ENCODE results near the gene HOXD12. TPM values are rescaled to one million over a fixed set of nuclear protein-coding genes. Genes with fewer than 3 reads are reported as not detected.

Gene HOXD12
- total RNA-seq, 1 experiment from 2014 or later, result not detected

GRCh38 chr2:176080540-176081375 is 18.8 kb upstream of the HOXD12 start:
- intact Hi-C loops (cut with micrococcal nuclease; ENCODE audit: unreplicated experiment), result no loop called here
- TF ChIP-seq CTCF (IDR thresholded peaks at IDR 0.05; ENCODE audit: unreplicated experiment), result no peak
- CTCF ChIA-PET, result interaction anchor here (1.0 kb wide), 1 partner anchor 275 kb away, joined by 3 read pairs; no protein-coding TSS in a partner anchor
- DNase-seq, result peak; percentile 30
- Mint-ChIP-seq H3K4me3 (ENCODE audit: low read depth, unreplicated experiment) (peak overlapping the region; percentile 86), H3K27ac (ENCODE audit: unreplicated experiment) (no peak overlapping the region), H3K27me3 (ENCODE audit: unreplicated experiment) (peaks cover 27% of the 10 kb centered on the region), H3K36me3 (ENCODE audit: insufficient read depth, unreplicated experiment) (peaks cover 15% of the 10 kb centered on the region), H3K9me3 (ENCODE audit: low read depth, unreplicated experiment) (peaks cover 2% of the 10 kb centered on the region), H3K4me1 (ENCODE audit: low read depth, unreplicated experiment) (peaks cover 8% of the 10 kb centered on the region)
- no TSS peak for BruUV-seq (replicated peaks)

GRCh38 chr2:176081376-176081836 is 18.2 kb upstream of the HOXD12 start:
- Mint-ChIP-seq H3K9me3 (ENCODE audit: low read depth, unreplicated experiment) (peaks cover 2% of the 10 kb centered on the region), H3K36me3 (ENCODE audit: insufficient read depth, unreplicated experiment) (peaks cover 15% of the 10 kb centered on the region), H3K27me3 (ENCODE audit: unreplicated experiment) (peaks cover 27% of the 10 kb centered on the region), H3K4me3 (ENCODE audit: low read depth, unreplicated experiment) (no peak overlapping the region), H3K27ac (ENCODE audit: unreplicated experiment) (no peak overlapping the region), H3K4me1 (ENCODE audit: low read depth, unreplicated experiment) (peaks cover 5% of the 10 kb centered on the region)
- CTCF ChIA-PET, result interaction anchor here (1.0 kb wide), 1 partner anchor 276 kb away, joined by 3 read pairs; no protein-coding TSS in a partner anchor
- no peak for TF ChIP-seq CTCF (IDR thresholded peaks at IDR 0.05; ENCODE audit: unreplicated experiment)
- BruUV-seq (replicated peaks), result no TSS peak
- intact Hi-C loops (cut with micrococcal nuclease; ENCODE audit: unreplicated experiment), result no loop called here
- no peak for DNase-seq

DNA sequence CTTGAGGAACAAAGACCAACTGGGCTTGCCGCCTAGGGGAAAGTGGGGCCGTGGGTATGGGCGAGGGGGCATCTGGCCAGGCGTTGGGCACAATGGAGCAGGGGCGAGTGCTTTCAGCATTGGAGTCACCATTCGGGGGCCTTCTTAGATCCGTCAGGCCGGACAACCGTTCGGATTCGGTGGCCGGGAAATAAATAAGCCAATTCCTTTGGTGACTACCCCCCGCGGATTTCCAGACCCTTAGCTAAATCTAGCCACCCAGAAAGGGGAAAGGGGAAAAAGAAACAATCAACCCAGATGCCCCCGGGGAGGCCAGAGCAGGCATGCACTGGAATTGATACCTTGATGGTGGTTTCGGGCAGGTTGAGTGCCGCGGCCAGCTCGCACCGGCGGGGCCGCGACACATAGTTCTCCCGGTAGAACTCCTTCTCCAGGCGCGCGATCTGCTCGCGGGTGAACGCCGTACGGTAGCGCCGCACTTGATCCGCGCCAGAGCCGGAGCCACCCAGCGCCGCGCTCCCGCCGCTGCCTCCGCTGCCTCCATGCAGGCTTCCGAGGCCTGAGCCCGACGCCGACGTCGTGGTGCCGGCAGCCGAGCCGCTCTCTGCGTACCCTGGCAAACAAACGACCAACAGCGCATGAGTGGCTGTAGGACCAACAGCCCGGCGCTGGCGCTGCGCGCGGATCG is 17.6 kb upstream of the HOXD12 start:
- no peak for DNase-seq
- Mint-ChIP-seq H3K9me3 (ENCODE audit: low read depth, unreplicated experiment) (peaks cover 2% of the 10 kb centered on the region), H3K36me3 (ENCODE audit: insufficient read depth, unreplicated experiment) (peaks cover 15% of the 10 kb centered on the region), H3K4me3 (ENCODE audit: low read depth, unreplicated experiment) (no peak overlapping the region), H3K27me3 (ENCODE audit: unreplicated experiment) (peaks cover 32% of the 10 kb centered on the region), H3K27ac (ENCODE audit: unreplicated experiment) (no peak overlapping the region), H3K4me1 (ENCODE audit: low read depth, unreplicated experiment) (no peaks in the 10 kb centered on the region)
- no peak for TF ChIP-seq CTCF (IDR thresholded peaks at IDR 0.05; ENCODE audit: unreplicated experiment)
- BruUV-seq (replicated peaks), result no TSS peak
- CTCF ChIA-PET, result no interaction called here
- intact Hi-C loops (cut with micrococcal nuclease; ENCODE audit: unreplicated experiment), result no loop called here

- BruUV-seq (replicated peaks), result no TSS peak
- Mint-ChIP-seq H3K4me1 (ENCODE audit: low read depth, unreplicated experiment) (no peaks in the 10 kb centered on the region), H3K4me3 (ENCODE audit: low read depth, unreplicated experiment) (no peak overlapping the region), H3K9me3 (ENCODE audit: low read depth, unreplicated experiment) (peaks cover 2% of the 10 kb centered on the region), H3K27me3 (ENCODE audit: unreplicated experiment) (peaks cover 33% of the 10 kb centered on the region), H3K36me3 (ENCODE audit: insufficient read depth, unreplicated experiment) (peaks cover 15% of the 10 kb centered on the region), H3K27ac (ENCODE audit: unreplicated experiment) (no peak overlapping the region)
- TF ChIP-seq CTCF (IDR thresholded peaks at IDR 0.05; ENCODE audit: unreplicated experiment), result no peak
- no peak for DNase-seq
- intact Hi-C loops (cut with micrococcal nuclease; ENCODE audit: unreplicated experiment), result no loop called here
- CTCF ChIA-PET, result no interaction called here
These were observed 17.1 kb upstream of the HOXD12 start for GRCh38 chr2:176082525-176082823.
